NCI-H446 treated with DMSO at 0.1 percent for 48 hours (cell line): ENCODE data around the gene CDH24.

Experiments
- DNase-seq: peaks from one replicate; lab custom pipeline; 2025; lab: John Stamatoyannopoulos, UW

CDH24 gene

DNA sequence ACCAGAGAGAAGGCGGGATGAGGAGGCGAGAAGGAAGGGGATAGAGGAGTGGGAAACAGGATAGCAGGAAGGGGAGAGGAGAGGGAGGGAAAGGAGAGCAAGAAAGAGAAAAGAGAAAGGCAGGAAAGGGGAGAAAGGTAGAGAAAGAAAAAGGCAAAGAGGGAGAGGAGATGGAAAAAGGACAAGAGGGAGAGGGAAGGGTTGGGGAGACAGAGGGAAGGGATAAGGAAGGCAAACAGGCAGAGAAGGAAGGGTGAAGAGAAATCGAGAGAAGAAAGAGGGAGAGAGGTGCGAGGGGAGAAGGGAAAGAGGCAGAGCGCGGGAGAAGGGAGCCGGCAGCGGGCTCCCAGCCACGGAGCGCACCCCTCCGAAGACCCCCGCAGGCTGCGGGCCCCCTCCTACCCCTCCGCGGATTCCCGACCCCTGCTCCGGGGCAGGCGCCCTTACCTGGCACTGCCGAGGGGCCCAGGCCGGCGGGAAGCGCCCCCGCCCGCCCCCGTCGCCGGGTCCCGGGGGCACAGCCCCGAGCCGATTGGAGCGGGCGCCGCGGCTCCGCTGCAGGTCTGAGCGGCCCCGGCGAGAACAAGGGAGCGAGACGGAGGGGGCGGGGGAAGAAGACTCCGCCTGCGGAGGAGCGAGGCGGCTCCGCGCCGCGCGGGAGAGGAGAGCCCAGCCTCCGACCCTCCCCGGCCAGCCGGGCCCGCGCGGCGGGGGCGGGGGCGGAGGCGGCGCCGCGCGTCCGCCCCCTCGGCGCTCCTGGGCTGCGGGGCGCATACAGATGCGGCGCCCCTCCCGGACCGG is at the start of gene CDH24:
Gene CDH24 (minus strand): TSS at position 565 of the 801 bp plus-strand sequence. CDS start 1,787 bp downstream, outside the sequence.
- DNase-seq, result no peak

DNA sequence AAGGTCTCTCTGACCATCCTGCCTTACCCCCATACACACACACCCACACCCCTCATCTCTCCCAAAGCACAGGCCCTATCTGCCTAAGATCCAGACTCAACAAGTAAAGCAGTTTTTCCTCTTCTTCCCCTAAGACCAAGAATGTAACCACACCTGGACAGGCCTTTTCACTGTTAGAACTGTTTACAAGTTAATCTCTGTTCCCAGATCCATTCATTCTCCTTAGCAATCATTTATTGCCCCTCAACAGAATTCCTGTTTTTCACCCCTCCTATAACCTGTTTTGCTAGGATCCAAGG is 49.4 kb upstream of the CDH24 start:
- no peak for DNase-seq

GRCh38 chr14:23105348-23105824 is 48.1 kb upstream of the CDH24 start:
- DNase-seq, result no peak

DNA sequence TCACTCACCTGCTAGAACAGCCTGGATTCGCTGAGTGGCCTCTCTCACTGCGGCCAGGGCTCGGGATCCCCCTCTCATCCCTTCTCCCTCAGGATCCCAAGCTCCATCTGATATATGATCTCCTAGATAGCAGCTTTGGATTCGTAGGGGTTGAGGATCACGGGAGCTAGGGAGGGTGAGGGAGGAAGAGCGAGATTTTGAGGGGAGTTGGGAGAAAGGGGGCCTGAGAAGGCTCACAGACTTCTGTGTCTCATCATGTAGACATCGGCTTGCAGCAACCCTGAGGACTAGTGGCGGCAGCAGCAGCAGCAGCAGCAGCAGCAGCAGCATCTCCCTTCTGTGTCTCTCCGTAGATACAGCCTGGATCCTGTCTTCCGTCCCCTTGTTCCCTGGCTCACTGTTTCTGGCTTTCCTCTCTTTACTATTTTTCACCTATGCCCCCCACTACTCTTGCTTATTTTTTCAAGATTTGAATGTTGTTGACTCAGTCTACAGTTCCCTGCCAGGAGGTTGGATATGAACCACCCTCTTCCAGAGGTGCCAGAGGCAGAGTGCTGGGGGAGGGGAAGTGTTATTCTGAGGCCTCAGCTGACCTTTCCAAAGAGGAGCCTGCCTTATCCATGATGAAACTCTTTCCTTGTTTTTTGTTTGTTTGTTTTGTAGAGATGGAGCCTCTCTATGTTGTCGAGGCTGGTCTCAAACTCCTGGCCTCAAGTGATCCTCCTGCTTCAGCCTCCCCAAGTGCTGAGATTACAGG is 47.4 kb upstream of the CDH24 start, which contains the start of gene CIROP:
Gene CIROP (minus strand): TSS at position 399 of the 757 bp plus-strand sequence. CDS start 69 bp downstream, at position 330.
- DNase-seq, result no peak

DNA sequence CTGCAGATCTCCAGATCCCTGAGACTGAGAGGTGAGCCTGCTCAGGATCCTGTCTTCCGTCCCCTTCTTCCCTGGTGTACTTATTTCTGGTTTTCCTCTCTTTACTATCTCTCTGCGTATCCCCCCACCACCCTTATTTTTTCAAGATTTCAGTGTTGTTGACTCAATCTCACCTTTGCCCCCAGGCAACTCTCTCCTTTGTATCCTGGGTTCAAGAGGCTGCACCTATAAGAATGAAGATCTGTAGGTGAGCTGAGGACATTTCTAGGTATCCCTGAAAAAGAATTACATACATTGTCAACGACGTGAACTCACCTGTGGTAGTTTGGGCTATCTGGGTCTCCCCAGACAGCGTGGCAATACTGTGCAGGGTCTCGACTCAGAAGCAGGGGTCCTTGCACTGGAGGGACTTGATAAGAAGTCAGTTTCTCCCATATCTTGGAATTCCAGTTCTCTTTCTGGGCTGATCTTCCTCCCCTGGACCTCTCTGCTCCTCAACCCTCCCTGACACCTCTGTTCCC is 46.8 kb upstream of the CDH24 start:
- no peak for DNase-seq

DNA sequence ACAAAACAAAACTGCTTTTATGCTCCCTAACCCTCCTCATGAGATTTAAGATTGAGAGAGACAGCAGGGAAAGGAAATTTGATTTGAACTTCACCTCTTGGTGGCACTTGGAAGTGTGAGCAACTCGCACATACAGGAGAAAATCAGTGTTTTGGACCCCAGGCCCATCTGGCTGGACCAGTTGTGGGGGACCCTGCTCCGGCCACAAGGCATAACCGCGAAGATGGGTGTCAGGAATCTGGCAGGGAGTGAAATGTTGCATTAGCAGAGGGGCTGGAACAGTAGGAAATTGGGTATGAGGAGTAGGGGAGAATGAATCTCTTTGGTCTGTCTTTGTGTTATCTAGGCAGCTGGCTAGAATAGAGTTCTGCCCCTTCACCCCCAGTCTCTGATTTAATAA is 46.3 kb upstream of the CDH24 start:
- DNase-seq, result no peak

DNA sequence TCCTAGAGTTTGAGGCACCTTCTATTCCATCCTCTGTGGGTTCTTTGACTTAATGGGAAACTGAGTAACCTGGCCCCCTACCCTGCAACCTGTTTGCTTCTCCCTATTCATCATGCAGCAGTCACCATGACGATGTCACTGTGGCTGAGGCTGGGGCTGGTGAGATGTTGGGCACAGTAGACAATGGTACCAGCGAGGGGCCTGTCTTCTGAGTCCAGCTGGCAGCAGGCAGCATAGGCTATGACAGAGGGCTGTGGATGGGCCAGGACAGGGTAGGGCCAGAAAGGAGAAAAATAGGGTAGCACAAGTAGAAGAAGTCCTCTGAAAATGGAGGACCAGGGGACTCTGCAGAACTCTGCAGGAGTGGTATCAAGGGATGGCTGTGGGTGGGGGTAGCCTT is 45.5 kb upstream of the CDH24 start:
- DNase-seq, result no peak

- DNase-seq, result no peak
Measured at GRCh38 chr14:23101986-23102625, 44.8 kb upstream of the CDH24 start.

DNA sequence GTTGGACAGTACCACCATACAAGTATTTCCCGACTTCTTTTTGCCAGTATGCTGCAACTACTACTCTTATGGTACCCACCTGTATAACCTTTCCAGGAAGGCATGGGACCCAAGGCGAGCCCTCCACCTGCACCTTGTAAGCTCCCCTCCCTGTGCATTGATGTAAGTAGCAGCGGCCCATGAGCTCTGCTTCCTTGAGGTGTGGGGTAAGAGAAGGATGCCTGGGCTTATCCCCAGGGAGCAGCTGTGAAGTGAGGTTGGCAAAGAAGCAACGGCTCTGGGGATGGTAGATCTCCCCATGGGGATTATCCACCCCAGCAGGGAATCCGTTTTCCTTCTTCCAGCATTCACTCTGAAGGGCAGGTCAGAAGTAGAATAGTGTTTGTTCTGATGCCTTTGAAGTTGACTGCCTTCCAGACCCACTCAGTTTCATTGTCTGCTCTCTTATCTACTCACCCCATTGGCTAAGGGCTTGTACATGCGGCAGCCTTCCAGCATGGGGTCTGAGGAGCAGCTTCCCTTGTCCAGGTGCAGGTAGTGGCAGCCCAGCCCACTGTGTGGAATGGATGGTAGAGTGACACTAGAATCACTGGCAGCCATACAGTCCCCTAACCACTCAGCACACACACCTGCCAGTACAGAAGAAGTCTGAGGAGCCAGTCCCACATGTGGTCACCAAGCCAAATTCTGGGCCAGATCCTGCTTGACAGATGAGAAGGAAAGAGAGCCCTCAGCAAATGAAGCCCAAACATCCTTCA is 44.1 kb upstream of the CDH24 start:
- DNase-seq, result no peak

DNA sequence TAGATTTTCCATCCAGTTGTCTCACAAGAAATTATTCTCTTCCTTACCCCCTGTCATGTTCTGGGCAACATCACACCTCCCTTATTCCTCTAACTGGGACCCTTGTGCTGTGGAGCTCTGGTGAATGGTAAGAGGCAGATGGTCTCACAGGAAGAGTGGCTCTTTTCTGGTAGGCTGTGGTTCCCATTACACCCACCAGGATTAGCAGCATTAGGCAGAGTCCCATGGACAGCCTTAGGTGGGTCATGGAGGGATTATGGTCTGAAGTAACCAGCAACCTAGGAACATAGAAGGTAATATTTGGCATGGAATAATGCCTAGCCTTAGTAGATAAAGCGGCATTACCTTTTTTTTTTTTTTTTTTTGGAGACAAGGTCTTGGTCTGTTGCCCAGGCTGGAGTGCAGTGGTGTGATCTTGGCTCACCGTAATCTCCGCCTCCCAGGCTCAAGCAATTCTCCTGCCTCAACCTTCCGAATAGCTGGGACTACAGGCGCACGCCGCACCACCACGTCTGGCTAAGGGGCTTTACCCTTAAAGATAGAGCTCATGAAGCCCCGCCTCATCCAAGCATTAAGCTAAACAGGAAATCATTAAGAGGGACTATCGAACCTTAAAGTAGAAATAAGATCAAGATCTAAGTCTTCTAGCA is 42.0 kb upstream of the CDH24 start:
- no peak for DNase-seq

DNA sequence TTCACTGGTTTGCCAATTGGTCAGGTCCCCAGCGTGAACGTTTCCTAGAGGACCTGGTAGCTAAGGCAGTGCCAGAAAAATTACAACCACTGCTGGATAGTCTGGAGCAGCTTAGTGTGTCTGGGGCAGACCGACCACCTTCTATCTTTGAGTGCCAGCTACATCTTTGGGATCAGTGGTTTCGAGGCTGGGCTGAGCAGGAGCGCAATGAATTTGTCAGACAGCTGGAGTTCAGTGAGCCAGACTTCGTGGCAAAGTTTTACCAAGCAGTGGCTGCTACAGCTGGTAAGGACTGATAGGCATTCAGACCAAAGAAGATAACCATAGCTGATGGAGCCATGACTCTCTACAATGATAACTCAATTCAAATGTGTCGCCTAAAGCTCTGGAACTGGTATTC is 40.5 kb upstream of the CDH24 start:
- no peak for DNase-seq

DNA sequence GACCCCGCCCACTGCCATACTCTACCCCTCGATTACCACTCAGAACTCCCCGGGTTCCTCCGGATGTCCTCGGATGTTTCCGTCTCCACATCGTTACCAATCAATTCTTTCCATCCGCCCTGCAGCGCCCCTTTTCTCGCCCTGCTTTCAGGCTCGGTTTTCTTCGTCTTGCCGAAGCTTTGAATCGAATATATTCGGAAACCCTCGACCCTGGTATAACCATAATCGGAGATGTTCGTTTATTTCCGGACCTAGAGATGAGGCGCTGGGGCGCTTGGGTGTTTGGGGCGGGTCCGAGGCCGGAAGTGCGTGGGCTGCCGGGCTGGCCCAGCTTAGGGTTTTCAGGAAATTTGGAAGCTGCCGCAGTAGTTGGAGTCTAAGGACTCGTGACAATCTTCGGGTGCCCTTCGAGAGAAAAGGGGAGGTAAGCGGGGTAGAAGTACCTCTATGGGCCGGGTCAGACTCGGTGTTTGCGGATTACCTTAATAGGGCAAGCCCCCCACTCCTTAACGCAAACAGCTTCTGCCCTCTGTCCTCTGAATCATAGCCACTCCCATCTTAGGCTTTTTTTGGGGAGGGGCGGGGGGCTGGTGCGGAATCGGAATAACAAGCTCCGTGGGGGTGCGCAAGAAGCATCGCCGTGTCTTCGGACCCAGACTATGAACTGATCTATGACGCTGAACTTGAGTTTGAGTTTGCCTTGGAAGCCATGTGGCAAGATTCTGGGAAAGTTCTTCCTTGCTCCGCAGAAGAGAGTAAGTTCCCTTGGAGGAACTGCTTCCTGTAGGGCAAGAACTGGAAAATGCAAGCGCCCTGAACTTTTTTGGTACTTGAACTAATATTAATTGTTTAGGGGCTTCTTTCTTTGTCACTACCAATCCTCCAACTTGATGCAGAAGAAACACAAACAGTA is 38.1 kb upstream of the CDH24 start, which contains the start of gene C14orf119:
Gene C14orf119 (plus strand): TSS at position 310 of the 913 bp plus-strand sequence. CDS start 2,154 bp downstream, outside the sequence.
- no peak for DNase-seq

DNA sequence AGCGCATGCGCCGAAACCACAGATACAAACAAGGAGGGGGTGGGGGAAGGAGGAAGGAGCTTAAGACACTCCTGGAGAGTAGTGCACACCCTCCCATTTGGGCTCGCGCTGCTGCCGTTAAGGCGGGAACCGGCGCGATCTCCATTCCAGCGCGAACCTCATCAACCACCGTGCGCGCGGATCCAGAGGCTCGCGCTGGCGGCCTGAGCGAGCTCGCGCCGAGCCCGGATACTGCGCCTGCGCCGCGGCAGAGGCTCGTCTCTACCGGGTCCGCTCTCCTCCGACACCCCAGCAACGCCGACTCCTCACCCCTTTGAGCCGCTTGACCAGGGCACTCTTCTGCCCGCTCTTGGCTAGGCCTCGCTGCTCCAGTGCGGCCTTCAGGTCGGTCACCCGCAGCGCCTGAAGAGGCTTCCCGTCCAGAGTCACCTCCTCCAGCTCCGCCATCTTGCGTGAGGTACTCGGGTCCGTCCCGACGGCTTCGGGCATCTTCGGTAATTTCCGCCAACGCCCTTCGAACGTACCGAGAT is 37.4 kb upstream of the CDH24 start, which contains the start of gene ACIN1:
Gene ACIN1 (minus strand): TSS at position 471 of the 530 bp plus-strand sequence. CDS start 24 bp downstream, at position 447.
- DNase-seq, result no peak

DNA sequence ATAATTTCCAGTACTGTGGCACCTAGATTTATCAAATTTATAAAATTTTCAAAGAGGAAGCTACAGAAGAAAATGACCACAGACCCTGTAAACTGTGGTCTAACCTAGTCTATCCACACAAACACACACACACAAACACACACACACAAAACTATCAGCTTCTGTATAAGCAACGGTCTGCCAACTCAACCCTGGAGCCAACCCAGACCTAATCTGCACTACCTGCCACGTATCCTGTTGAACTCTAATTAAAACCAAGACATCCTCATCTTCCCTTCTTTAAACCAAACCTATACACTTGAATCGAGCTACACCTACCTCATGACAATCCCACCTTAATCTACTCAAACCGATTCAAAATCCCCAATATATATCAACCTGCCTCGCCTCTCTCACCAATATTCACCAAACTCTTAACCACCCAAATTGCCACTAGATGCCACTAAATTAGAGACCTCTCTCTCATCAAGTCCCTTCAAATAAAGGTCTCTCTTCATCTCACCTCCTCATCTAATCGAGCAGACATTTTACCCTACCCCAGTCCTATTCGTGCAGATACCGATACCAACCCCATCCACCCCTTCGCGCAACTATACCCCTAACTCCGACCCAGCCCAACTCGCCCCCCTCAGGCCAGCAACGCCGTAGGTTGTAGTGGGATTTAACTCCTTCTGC is 36.8 kb upstream of the CDH24 start:
- DNase-seq, result no peak

DNA sequence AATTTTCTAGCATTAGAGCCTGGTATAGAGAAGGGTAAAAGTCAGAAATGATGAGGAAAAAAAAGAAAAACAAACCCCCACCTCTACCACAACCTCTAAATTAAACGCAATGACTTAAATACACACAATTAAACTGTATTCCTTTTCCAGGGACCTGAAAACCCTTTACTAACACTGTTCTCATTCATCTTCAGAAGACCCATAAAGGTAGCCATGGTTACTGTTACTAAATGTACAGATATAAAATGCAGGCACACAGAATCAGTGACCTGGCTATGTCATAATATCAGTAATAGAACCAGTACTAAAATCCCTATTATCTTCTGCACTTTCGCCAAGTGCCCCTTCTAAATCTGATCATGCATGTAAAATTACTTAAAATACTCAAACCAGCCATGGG is 36.2 kb upstream of the CDH24 start:
- DNase-seq, result no peak

- DNase-seq, result no peak
Measured at GRCh38 chr14:23093104-23093503, 35.8 kb upstream of the CDH24 start.

DNA sequence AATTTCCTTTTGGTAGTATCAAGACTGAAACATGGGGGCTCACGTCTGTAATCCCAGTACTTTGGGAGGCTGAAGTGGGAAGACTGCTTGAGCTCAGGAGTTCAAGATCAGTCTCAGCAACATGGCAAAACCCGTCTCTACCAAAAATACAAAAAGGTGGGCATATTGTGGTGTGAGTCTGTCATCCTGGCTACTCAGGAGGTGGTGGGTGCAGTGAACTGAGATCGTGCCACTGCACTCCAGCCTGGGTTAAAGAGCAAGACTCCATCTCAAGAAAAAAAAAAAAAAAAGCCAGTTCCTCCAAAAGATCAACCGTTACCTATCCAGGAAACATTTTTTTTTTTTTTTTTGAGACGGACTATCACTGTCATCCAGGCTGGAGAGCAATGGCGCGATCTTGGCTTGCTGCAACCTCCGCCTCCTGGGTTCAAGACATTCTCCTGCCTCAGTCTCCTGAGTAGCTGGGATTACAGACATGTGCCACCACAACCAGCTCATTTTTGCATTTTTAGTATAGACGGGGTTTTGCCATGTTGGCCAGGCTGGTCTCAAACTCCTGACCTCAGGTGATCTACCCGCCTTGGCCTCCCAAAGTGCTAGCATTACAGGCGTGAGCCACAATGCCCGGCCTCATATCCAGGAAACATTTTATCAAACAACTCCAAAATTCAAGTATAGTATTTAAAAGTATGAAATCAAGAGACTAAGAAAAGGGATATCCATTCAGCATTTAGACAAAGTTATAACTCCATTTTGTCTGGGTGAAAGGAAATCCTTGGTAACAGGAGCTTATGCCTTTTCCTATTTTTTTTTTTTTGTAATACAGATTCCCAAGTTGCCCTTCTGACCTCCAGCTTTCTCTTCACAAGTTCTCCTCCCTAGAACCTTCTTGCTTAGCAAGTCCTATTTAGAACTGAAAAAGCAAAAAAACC is 34.2 kb upstream of the CDH24 start:
- DNase-seq, result no peak

DNA sequence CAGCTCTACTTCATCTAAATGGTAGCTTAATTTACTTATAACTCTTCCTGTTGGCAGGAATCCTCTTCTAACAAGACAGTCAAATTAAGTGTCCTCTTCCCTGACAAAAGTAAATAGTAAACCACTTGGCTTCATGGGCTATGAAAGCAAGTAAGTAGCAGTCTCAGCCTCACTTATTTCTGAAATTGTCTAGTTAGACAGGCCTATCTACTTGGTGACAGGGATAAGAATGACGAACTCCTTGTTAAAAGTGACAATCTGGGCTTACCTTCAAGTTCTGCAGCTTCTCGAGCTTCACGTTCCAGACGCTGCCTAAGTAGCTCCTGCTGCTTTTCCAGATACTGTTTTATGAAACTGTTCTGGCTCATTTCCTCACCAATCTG is 32.9 kb upstream of the CDH24 start:
- DNase-seq, result no peak
